NCI-H446 (cell line): Measurements from ENCODE around the gene EMB.
"Not testable (repeated sequence)": the region's sequence is repeated elsewhere in the genome, so short reads cannot be mapped to it uniquely, and the experiment has no call there.

ENCODE experiments used
- DNase-seq, 2 experiments: peaks; one replicate each; lab custom pipeline; 2025; lab: John Stamatoyannopoulos, UW

EMB gene

DNA sequence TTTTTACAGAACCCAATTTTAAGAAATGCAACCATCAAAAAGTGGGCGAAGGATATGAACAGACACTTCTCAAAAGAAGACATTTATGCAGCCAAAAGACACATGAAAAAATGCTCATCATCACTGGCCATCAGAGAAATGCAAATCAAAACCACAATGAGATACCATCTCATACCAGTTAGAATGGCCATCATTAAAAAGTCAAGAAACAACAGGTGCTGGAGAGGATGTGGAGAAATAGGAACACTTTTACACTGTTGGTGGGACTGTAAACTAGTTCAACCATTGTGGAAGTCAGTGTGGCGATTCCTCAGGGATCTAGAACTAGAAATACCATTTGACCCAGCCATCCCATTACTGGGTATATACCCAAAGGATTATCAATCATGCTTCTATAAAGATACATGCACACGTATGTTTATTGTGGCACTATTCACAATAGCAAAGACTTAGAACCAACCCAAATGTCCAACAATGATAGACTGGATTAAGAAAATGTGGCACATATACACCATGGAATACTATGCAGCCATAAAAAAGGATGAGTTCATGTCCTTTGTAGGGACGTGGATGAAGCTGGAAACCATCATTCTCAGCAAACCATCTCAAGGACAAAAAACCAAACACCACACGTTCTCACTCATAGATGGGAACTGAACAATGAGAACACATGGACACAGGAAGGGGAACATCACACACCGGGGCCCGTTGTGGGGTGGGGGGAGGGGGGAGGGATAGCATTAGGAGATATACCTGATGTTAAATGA, 19.7 kb downstream of the EMB start:
- DNase-seq = not testable (repeated sequence)

DNA sequence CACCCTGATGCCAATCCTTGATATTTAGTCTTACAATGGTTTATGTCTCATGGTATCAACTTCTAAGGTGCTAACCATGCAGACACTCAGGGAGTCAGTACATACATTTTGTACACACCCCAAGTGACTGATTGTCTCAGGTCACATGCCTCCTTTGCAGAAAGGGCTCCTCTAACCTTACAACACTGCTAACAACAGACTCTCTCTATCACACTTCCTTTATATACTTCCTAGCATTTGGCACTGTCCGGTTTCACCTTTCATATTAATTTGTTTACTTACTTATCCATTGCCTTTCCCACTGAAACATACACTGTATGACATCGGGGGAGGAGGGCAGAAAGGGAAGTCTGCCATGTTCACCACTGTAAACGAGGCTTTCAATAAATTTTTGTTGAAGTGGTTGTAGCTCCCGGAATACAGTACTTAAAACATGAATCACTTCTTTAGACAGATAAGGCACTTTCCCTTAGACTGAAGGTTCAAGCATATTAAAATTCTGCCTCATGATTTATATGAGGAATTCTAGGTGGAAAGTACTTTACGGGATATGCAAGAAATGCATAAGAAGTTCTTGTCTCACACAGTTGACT, 20.6 kb downstream of the EMB start:
- DNase-seq = no peak

DNA sequence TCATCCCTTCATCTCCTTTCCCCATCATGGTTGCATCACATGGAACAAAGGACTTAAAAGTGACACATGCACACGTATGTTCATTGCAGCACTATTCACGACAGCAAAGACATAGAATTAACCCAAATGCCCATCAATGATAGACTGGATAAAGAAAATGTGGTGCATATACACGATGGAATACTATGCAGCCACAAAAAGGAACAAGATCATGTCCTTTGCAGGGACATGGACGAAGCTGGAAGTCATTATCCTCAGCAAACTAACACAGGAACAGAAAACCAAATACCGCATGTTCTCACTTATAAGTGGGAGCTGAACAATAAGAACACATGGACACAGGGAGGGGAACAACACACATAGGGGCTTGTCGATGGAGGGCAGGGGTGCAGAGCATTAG, 21.4 kb downstream of the EMB start:
- DNase-seq = not testable (repeated sequence)

DNA sequence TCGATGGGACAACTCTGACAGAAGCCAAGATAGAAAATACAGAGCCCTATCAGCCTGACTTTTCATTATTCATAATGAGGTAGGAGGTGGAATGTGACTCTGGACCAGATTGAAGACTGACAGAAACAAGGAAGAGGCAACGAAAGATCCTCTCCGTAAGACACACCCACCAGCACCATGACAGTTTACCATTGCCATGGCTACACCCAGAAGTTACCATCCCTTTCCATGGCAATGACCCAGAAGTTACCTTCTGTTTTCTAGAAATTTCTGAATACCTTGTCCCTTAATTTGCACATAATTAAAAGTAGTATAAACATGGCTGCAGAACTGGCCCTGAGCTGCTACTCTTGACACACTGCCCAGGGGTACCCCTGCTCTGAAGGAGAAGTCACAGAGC, 24.5 kb downstream of the EMB start:
- not testable (repeated sequence) for DNase-seq

DNA sequence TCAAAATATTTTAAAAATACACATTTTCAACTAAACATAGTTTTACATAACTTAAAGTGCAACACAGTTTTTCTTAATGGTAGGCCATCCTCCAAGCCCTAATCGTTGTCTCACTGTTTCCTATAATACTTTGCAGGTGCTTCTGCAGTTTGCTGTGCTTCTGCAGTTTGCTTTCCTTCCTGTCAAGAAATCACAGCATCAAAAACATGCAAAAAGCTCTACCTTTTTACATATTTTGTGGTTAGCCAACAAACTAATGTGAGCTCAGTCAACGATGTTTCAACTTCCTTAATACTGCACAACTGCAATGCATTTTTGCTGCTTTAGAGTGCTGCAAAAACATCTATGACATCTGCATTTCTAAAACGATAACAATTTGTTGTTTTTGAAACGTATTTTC, 25.2 kb downstream of the EMB start:
- DNase-seq = no peak

DNA sequence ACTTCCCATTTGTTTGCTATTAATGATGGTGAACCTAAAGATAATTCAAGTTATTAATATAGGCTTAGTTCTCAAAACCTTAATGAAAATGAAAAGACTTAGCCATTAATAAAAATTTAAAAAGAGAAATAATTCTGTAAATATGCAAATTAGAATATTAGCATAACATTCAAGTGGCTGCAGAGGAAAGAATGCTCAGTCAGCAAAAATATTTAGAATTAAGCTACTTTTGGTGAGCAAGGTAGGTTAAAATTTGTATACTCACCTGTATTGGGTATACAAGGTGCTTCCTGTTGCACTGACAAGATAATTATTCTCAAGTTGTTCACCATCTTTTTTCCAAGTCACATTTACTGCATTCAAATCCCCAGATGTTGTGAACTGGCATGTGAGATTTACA, 30.2 kb downstream of the EMB start:
- DNase-seq = not testable (repeated sequence)

DNA sequence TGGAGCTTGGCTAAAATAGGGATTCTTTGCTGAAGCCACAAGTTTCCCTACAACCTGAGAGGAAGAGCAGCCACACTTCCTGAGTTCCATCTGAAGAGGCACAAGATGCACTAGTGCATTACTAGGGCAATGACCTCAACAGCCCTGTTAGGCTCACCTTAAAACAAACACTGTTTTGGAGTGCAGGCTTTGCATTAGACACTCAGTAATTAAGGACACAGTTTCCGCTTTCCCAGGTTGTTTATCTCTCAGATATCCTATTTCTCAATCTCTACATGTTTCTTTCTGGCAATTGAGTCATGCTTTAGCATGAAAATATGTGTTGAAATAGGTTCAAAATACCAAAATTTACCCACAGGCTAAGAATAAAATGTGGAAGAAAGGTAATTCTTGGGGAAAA, 34.2 kb downstream of the EMB start:
- no peak for DNase-seq

DNA sequence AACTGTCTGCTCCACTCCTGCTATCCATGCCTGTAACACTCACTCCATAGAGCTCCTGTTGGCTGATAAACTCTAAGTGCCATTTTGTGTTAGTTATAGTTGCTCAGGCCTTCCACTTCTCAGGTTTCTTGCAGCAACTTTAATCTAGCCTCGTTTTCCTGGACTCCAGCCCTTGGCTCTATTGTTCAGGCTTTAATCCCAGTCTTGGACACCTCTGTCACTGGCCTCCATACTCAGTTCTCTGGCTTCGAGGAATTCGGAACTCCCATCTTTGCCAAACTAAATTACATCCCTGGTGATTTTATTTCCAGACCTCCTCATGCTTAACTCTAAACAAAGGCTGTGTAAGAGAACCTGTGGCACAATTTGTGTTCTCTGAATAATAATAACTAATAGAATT, 39.8 kb downstream of the EMB start:
- no peak for DNase-seq

DNA sequence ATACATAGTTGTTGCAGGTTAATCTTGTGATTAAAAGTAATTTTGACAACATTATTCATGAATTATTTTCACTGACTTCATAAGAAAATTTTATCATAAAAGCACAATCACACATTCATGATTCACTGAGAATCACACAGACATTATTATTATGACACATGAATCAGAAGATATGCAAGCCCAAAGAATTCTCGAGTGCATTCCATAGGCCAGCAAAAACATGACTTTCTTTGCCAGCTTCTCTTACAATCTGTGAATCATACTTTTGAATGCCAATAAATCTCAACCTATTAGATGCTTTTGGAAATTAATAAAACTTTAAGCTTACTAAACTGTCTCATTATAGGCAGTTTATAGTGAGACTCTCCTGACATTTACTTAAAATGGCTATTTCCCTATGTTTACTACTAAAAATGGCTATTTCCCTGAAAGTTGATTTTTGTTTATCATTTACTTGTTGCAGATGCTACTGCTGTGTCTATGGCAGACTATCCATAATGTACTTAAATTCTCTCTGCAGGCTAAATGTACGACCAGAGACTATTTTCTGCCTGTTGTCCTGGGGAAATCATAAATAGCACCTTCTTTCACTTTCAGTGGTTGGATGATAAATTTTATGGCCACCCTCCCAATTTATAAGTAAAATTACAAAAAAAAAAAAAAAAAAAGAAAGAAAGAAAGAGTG, 47.0 kb downstream of the EMB start:
- not testable (repeated sequence) for DNase-seq

DNA sequence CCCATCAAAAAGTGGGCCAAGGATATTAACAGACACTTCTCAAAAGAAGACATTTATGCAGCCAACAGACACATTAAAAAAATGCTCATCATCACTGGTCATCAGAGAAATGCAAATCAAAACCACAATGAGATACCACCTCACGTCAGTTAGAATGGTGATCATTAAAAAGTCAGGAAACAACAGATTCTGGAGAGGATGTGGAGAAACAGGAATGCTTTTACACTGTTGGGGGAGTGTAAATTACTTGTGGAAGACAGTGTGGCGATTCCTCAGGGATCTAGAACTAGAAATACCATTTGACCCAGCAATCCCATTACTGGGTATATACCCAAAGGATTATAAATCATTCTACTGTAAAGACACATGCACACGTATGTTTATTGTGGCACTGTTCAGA, 48.8 kb downstream of the EMB start:
- DNase-seq = not testable (repeated sequence)

DNA sequence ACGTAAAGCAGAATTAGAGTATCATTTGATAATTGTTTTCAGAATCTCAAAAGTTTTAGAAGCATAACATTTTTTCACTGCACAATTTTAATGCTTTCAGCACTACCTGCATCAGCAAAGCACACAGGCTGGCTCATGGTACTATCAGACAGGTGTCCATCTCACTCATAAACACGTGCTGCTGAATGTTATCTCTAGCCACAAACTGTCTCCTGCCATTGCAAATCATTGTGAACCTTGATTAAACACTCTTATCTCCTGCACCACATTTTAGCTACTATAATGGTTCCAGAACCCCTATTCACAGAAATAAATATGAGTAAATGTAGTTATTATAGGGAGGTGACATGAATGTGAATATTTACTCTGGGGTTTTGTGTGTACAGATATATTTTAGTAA, 56.7 kb downstream of the EMB start:
- not testable (repeated sequence) for DNase-seq

DNA sequence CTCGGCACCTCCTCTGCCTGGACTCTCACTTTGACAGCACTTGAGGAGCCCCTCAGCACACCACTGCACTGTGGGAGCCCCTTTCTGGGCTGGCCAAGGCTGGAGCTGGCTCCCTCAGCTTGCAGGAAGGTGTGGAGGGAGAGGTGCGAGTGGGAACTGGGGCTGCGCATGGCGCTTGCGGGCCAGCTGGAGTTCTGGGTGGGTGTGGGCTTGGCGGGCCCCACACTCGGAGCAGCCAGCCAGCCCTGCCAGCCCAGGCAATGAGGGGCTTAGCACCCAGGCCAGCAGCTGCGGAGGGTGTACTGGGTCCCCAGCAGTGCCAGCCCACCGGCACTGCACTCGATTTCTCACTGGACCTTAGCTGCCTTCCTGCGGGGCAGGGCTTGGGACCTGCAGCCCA, 64.4 kb downstream of the EMB start:
- DNase-seq = not testable (repeated sequence)

DNA sequence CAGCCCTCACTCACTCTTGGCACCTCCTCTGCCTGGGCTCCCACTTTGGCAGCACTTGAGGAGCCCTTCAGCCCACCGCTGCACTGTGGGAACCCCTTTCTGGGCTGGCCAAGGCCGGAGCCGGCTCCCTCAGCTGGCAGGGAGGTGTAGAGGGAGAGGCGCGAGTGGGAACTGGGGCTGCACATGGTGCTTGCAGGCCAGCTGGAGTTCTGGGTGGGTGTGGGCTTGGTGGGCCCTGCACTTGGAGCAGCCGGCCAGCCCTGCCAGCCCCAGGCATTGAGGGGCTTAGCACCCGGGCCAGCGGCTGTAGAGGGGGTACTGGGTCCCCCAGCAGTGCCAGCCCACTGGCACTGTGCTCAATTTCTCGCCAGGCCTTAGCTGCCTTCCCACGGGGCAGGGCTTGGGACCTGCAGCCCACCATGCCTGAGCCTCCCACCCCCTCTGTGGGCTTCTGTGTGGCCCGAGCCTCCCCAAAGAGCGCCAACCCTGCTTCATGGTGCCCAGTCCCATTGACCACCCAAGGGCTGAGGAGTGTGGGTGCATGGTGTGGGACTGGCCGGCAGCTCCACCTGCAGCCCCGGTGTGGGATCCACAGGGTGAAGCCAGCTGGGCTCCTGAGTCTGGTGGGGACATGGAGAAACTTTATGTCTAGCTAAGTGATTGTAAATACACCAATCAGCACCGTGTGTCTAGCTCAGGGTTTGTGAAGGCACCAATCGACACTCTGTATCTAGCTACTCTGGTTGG, 71.6 kb downstream of the EMB start:
- not testable (repeated sequence) for DNase-seq

DNA sequence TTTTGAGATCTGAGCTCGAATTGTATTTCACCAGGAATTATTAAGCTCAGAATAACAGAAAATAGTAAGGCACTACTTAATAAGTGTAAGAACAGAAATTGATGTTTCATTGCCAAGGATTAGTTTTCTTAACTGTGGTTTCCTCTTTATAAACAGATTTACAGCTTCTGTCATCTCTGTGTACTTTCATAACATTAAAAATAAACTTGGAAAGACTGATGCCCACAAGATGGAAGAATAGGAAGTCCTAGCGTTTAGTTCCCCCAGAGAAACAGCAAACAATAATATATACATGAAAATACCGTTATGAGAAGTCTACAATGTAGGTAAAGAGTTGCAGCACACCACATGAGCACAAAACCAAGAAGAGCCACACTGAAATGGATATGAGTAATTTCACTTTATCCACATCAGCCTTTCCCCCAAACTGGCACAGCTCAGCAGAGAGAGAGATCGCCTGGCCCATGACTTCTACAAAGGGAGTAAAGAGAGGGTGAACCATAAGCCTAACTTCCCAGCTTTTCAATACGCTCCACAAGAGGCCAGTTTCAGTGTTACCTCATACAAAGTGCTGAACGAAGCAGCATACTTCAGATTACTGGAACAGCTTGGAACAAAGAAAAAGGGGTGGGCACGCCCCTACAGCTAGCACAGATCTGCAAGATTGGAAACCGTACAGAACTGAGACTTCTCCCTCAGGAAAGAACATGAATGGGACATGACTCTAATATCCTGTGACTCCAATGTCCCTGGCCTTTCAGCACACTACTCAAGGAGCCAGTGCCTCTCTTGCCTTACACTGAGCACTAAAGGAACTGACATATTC, 75.4 kb downstream of the EMB start:
- DNase-seq = no peak

DNA sequence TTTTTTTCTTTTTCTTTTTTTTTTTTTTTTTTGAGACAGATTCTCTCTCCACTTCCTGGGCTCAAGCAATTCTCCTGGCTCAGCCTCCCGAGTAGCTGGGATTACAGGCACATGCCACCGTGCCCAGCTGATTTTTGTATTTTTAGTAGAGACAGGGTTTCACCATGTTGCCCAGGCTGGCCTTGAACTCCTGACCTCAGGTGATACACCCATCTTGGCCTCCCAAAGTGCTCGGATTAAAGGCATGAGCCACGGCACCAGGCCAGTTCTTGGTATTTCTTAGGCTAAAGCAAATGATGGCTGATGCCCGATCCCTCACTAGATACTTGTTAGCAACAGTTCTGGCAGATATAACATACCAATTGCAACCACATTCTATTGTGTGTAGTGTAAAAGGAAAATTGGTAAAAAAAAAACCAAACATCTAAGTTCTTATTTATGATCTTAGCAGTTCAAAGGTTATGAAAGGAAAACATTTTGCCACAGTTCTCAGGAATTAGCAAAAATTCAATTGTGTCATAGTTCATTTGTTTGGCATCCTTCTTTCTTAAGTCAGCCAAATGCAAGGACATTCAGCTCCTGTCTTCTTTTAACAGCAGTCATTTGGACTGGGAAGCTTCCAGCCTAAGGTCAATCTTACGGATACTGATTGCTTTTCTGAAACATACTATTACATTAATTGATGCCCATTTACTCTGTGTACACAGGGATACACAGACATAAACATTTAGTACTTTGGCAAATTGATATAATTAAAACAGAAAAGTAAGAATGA, 76.4 kb downstream of the EMB start:
- not testable (repeated sequence) for DNase-seq

DNA sequence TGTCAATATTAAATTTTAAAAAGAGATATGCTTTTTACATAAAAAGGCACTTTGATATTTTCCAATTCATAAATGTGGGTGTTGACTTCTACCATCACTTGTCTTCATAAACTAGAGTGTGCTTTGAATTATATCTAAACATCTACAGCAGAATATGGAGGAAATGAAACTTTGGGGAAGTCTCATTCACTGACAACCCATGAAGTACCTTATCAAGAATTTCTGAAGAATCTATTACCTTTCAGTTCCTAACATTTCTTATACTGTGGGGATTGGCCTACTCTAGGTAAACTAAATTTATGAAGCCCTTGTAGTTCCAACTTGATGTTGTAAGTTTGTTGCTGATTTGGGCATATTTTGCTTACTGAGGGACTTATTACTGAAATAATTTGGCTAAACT, 81.9 kb downstream of the EMB start:
- no peak for DNase-seq

DNA sequence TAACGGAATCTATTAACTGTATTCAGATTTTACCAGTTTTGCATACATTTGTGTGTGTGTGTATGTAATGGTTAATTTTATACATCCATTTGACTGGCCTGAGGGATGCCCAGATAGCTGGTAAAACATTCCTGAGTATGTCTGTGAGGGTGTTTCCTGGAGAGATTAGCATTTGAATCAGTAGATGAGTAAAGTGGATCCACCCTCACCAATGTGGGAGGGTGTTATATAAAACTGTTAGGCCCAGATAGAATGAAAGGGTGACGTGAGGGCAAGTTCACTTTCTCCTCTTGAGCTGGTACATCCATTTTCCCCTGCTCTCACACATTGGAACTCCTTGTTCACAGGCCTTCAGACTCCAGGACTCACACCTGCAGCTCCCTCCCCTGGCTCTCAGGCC, 88.7 kb downstream of the EMB start:
- DNase-seq = no peak
